ENCODE data around the gene AKAP7.

GRCh38 chr6:131269565-131270391 lies 134.5 kb downstream of the AKAP7 start:
- no peak for TF ChIP-seq GABPA (IDR thresholded peaks at IDR 0.05; ENCODE audit: low read depth)
- TF ChIP-seq RAD21 (IDR thresholded peaks at IDR 0.05; ENCODE audit: low read length) = no peak
- no peak for TF ChIP-seq TAF1 (IDR thresholded peaks at IDR 0.05; ENCODE audit: borderline replicate concordance, low read depth, low read length)
- no peak for TF ChIP-seq FOXJ3 (CRISPR knock-in tag; IDR thresholded peaks at IDR 0.05)
- no peak for TF ChIP-seq CTCF (IDR thresholded peaks at IDR 0.05)
